GM19023 (cell line): ENCODE data around the gene TUT1.
"Not testable (repeated sequence)": the region's sequence is repeated elsewhere in the genome, so short reads cannot be mapped to it uniquely, and the experiment has no call there.

Experiments
- ATAC-seq: cut with Tn5 transposase; IDR thresholded peaks from one replicate; pipeline ENCODE4 v1.9.1; 2021; ENCODE audit warnings: mild to moderate bottlenecking, moderate library complexity; ENCODE audit not compliant: unreplicated experiment

The TUT1 gene

GRCh38 chr11:62580959-62581715, 10.2 kb downstream of the TUT1 start:
- ATAC-seq = no peak

DNA sequence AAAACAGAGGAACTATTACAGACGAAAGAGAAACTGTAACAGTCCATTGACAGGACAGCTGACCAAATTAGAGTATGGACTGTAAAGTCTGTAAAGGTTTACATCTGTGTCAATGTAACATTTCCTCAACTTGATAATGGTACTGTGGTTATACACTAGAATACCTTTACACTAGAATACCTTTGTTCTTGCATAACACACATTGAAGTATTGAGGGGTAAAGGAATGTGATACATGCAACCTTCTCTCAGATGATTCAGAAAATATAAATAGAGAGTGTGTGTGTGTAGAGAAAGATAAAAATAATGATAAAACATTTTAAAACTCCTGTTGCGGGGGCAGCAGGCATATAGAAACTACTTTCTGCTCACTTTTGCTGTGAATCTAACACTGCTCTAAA, 12.1 kb downstream of the TUT1 start:
- no peak for ATAC-seq

DNA sequence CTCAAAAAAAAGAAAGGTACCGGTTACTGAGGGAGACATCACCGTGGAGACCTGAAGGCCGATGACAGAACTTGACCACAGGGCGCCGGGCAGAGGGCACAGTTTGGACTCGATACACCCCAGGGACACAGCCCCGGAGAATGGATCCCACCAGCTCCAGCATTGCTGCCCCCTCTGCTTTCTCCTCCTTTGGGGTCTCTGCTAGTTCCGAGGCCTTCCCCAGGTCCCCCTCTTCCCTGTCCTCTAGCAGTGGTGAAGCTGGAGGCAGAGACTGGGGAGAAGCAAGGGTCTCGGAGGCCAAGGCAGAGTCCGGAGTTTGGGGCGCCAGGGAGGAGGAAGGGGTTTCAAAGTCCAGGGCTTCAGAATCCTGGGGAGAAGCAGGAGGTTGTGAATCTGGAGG, 12.8 kb downstream of the TUT1 start:
- no peak for ATAC-seq

- ATAC-seq = no peak
Measured at GRCh38 chr11:62577046-62577714, 14.1 kb downstream of the TUT1 start.

DNA sequence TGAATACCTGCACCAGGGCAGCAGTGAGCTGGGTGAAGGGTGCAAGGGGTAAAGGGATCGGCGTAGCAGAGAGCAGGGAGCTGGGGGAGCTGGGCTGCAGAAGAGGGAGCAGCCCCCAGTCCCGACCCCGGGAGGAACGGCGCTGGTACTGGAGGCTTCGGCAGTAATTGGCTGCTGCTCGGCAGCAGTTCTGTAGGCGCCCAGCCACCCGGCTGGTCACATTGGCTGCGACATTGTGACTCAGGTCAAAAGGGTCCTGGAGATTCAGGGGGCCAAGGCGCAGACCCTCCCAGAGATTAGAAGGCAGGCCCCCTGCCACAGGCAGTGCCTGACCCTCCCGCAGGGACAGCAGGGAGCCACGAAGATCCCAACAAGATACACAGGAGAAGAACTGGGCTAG, 15.5 kb downstream of the TUT1 start:
- ATAC-seq = no peak

- no peak for ATAC-seq
Measured at GRCh38 chr11:62575156-62575555, 16.2 kb downstream of the TUT1 start.

DNA sequence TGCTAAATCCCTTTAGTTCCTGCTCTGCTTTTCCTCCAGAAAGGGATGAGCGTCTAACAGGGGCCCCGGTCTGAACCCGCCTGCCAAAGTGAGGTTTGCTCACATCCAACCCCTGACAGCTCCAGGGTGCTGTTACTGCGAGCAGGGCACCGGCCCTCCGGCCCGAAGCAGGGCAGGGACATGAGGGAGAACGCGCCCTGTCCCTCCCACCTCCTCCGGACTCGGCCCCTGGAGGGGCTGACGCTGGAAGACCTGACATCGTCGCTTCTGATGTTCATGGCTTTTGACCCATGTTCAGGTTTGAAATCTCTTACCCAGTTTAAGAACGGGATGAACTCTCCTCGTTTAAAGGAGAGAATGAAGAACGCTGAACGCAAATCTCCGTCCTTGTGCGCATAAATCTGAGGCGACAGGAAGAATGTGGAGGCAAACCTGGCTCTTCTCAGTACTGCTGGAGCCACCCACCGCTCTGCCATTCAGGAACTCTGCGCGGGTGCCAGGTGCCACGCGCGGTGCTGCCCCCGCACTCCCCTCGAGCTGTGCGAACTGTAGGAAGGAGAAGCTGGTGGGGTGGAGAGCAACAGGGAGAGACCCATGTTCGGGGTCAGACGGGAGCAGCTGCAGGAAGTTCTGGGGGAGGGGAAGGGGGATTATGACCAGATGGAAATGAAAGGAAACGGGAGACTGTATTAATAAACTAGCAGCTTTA, 16.8 kb downstream of the TUT1 start:
- ATAC-seq = peak; percentile 8

DNA sequence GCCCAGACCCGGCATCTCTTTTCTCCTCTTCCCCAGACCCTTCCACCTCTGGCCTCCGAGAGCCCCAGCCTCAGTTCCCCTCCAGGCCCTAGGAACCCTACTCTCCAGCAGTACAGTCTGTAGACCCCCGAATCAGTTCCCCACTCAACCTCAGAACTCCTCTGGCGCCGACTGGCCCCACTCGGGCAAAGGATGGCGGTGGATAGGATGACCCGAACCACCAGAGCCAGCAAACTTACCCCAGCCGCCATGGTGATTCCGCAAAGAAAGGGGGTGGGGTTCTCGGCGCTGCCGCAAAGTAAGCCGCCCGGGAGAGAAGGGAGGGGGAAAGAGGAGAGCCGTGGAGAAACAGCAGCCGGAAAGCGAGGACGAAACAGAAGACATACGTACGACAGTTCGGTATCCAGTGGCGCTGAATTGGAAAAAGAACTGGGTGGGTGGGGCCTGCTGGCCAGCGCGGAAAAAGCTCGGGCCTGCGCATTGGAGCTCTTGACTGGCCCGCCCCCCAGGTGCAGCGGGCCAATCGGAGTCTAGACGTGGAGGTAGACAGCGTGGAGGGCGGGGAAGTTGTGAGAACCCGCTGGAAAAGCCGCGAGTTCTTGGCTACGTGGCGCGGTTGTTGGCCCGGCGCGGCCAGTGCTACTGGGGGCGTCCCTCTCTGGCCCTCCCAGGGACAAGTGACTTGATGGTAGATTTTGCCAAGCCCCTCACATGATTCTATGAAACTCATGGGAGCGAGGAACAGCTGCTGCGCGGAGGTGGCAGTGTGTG, 17.5 kb downstream of the TUT1 start, which contains the start of gene EEF1G:
Gene EEF1G (minus strand): TSS at position 300 of the 771 bp plus-strand sequence. CDS start 49 bp downstream, at position 251.
- ATAC-seq = peak; percentile 90

GRCh38 chr11:62573006-62573591, 18.2 kb downstream of the TUT1 start:
- peak; percentile 1 for ATAC-seq

GRCh38 chr11:62572431-62572830, 18.9 kb downstream of the TUT1 start:
- ATAC-seq = no peak

- ATAC-seq = not testable (repeated sequence)
Measured at GRCh38 chr11:62571493-62571892, 19.8 kb downstream of the TUT1 start.

DNA sequence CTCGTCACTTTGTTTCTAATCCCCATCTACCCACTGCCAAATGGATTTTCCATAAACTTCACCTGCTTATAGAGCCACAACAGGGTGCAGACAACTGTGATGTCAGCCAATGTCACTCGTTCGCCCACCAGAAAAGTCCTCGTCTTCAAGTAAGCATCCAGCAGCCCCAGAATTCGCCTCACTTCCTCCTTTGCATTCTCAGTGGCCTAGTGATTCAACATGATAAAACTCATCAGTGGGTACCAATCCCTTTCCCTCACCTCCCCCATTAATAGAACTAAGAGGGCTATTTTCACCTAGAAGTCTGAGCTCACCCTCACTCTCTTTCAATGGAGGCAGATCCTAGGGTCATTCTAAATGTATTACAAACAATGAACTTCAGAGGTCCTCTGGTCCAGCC, 20.4 kb downstream of the TUT1 start:
- ATAC-seq = not testable (repeated sequence)

DNA sequence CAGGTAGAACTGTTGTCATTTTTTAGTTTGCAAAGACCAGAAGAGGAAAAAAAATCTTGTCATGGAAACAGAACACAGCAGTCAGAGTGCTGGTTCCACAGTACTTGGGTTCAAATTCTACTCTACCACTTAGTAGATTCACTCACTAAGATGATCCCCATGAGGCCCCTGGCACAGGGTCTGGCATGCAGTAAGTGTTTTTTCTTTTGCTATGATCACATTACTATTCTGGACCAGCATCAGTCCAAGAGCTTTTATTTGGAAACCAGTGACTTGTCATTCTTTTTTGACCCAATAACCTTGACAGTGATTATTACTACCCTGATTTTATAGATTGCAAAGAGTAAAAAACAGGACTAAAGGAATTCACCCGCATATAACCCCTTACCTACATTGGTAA, 21.7 kb downstream of the TUT1 start:
- ATAC-seq = no peak

DNA sequence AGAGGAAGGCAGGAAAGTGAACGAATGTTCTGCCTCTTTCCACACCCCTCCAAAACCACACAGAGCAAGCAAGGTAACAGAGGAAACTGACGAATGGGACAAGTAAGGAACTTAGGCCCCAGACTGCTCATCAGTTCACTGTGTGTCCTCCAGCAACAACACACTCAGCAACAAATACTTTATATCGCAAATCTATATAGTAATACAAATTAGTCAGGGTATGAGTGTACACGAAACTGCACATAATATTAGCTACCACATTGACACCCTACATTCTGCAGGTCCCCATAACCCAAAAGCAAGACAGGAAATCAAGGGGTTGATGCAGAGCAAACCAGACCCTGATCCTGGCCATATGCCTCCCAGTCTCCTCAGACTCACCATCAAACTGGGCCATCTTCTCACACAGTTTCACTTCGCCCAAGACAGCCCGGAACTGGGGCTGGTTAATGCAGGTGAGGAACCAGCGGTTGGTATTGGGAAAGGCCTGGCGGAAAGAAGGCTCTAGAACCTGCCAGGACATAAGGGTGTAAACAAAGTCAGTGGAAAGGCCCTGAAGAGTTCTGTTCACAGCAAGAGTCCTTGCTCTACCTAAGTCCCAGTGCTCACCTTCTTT, 24.2 kb downstream of the TUT1 start:
- ATAC-seq = no peak

DNA sequence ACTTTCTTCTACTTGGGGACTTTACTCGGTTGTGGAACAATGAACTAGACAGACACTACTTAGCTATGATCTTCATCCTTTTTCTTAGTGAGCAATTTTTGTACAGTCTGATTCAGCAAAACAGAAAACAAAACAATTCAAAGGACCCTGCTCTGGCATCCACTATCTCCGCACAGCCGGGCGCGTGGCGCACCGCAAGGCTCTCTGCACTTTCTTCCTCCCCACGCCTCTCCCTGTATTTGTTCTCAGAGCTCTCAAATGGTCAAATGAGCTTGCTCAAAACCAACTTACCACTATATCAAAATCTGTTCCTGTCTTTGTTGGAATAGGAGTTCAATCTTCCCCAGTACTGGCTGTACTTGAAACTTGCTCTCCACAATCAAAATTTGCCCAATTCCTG, 25.1 kb downstream of the TUT1 start:
- no peak for ATAC-seq

GRCh38 chr11:62565100-62565802, 26.1 kb downstream of the TUT1 start:
- no peak for ATAC-seq

GRCh38 chr11:62561677-62562230, 29.6 kb downstream of the TUT1 start:
- ATAC-seq = not testable (repeated sequence)

- no peak for ATAC-seq
Measured at GRCh38 chr11:62560566-62561103, 30.7 kb downstream of the TUT1 start.

DNA sequence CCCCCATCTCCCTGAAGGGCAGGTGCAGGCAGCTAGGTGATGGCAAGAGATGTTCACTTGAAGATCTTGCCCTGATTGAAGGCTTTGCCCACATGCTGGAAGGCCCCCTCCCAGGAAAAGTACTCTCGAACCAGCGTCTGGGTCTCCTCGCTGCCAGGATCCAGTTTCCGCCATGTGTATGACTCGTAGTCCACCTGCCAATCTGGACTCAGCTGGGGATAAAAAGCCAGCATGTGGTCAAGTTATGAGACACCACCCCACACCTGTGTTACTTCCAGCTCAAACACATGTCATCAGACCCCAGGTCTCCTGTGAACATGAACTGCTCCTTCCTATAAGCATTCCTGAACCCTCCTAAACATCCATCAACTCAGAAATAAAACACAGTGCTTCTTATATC, 31.7 kb downstream of the TUT1 start:
- ATAC-seq = not testable (repeated sequence)
